H9 (cell line): ENCODE measurements around the gene ORMDL1. TPM values are rescaled to one million over a fixed set of nuclear protein-coding genes. Genes with fewer than 3 reads are reported as not detected.

Experiments used
- DNase-seq: peaks from one replicate; pipeline ENCODE4 v3.0.0-alpha.2; 2017
- H2AFZ ChIP-seq: one replicate; pipeline ENCODE4 v1.6.1; 2013; ENCODE audit warnings: mild to moderate bottlenecking, low read length, control low read depth, moderate library complexity
- H2AK5ac ChIP-seq: 2 replicates; pipeline ENCODE4 v1.6.1; 2013; ENCODE audit warnings: low read length, control low read depth, mixed read lengths; ENCODE audit not compliant: insufficient read length
- H2BK120ac ChIP-seq: one replicate; pipeline ENCODE4 v1.6.1; 2013; ENCODE audit warnings: low read depth, mild to moderate bottlenecking, low read length, control low read depth, inconsistent platforms; ENCODE audit not compliant: poor library complexity, severe bottlenecking
- H2BK12ac ChIP-seq: 2 replicates; pipeline ENCODE4 v1.6.1; 2013; ENCODE audit warnings: low read length, control low read depth, mixed read lengths, low read depth; ENCODE audit not compliant: insufficient read length
- H2BK15ac ChIP-seq: 2 replicates; pipeline ENCODE4 v1.6.1; 2013; ENCODE audit warnings: low read depth, low read length, control low read depth
- H2BK20ac ChIP-seq: one replicate; pipeline ENCODE4 v1.6.1; 2013; ENCODE audit warnings: low read depth, mild to moderate bottlenecking, low read length, control low read depth, inconsistent platforms; ENCODE audit not compliant: poor library complexity, severe bottlenecking
- H2BK5ac ChIP-seq: 2 replicates; pipeline ENCODE4 v1.6.1; 2013; ENCODE audit warnings: low read length, control low read depth, mixed read lengths; ENCODE audit not compliant: insufficient read length
- H3K14ac ChIP-seq: 2 replicates; pipeline ENCODE4 v1.6.1; 2013; ENCODE audit warnings: low read length, control low read depth; ENCODE audit not compliant: insufficient read depth
- H3K18ac ChIP-seq: 2 replicates; pipeline ENCODE4 v1.6.1; 2013; ENCODE audit warnings: low read depth, mild to moderate bottlenecking, mixed read lengths, low read length, control low read depth; ENCODE audit not compliant: insufficient read length
- H3K23ac ChIP-seq: 2 replicates; pipeline ENCODE4 v1.6.1; 2013; ENCODE audit warnings: low read length, control low read depth, mixed read lengths, low read depth; ENCODE audit not compliant: insufficient read length
- H3K23me2 ChIP-seq: 2 replicates; pipeline ENCODE4 v1.6.1; 2013; ENCODE audit warnings: low read depth, mild to moderate bottlenecking, mixed read lengths, low read length, control low read depth; ENCODE audit not compliant: insufficient read length, poor library complexity, severe bottlenecking
- H3K27ac ChIP-seq: 2 replicates; pipeline ENCODE4 v1.5.1; 2013; ENCODE audit warnings: low read length, control low read depth, mixed read lengths, low read depth; ENCODE audit not compliant: insufficient read length
- H3K27me3 ChIP-seq: 2 replicates; pipeline ENCODE4 v1.6.1; 2013; ENCODE audit warnings: low read length, control low read depth, inconsistent platforms; ENCODE audit not compliant: insufficient read depth
- H3K4ac ChIP-seq: 2 replicates; pipeline ENCODE4 v1.6.1; 2013; ENCODE audit warnings: low read depth, mild to moderate bottlenecking, control low read depth, inconsistent platforms, low read length, moderate library complexity
- H3K4me1 ChIP-seq: 2 replicates; pipeline ENCODE4 v1.6.1; 2013; ENCODE audit warnings: low read length, control low read depth, inconsistent platforms; ENCODE audit not compliant: insufficient read depth
- H3K4me2 ChIP-seq: 2 replicates; pipeline ENCODE4 v1.6.1; 2013; ENCODE audit warnings: low read length, control low read depth, mixed read lengths; ENCODE audit not compliant: insufficient read length, insufficient read depth
- H3K56ac ChIP-seq: 2 replicates; pipeline ENCODE4 v1.6.1; 2013; ENCODE audit warnings: low read depth, mild to moderate bottlenecking, mixed read lengths, low read length, control low read depth; ENCODE audit not compliant: insufficient read length
- H3K79me1 ChIP-seq: 2 replicates; pipeline ENCODE4 v1.6.1; 2013; ENCODE audit warnings: low read depth, mild to moderate bottlenecking, moderate library complexity, low read length, control low read depth, inconsistent platforms; ENCODE audit not compliant: insufficient read depth, poor library complexity, severe bottlenecking
- H3K79me2 ChIP-seq: 2 replicates; pipeline ENCODE4 v1.6.1; 2013; ENCODE audit warnings: low read length, control low read depth, inconsistent platforms; ENCODE audit not compliant: insufficient read depth
- H3K9ac ChIP-seq: 2 replicates; pipeline ENCODE4 v1.6.1; 2013; ENCODE audit warnings: low read length, control low read depth, mixed read lengths; ENCODE audit not compliant: insufficient read length; ENCODE audit errors: extremely low read depth
- H3K9me3 ChIP-seq: one replicate; pipeline ENCODE4 v1.6.1; 2013; ENCODE audit warnings: low read depth, low read length, inconsistent platforms; ENCODE audit not compliant: control insufficient read depth
- H3T11ph ChIP-seq: one replicate; pipeline ENCODE4 v1.6.1; 2013; ENCODE audit warnings: mild to moderate bottlenecking, low read length, control low read depth, inconsistent platforms
- H4K20me1 ChIP-seq: one replicate; pipeline ENCODE4 v1.6.1; 2013; ENCODE audit not compliant: control insufficient read depth, insufficient read length, insufficient read depth
- H4K5ac ChIP-seq: 2 replicates; pipeline ENCODE4 v1.6.1; 2013; ENCODE audit warnings: low read depth, mild to moderate bottlenecking, mixed read lengths, low read length, control low read depth; ENCODE audit not compliant: insufficient read length
- H4K8ac ChIP-seq: replicated peaks from 2 replicates; pipeline ENCODE4 v1.6.1; 2013; ENCODE audit warnings: low read length, control low read depth, mixed read lengths, low read depth; ENCODE audit not compliant: insufficient read length
- H4K91ac ChIP-seq: 2 replicates; pipeline ENCODE4 v1.6.1; 2013; ENCODE audit warnings: low read depth, mild to moderate bottlenecking, moderate library complexity, mixed read lengths, low read length, control low read depth; ENCODE audit not compliant: insufficient read length
- H3K27ac Mint-ChIP-seq, 3 experiments: 2 replicates in 2 of 3; 3 replicates in 1 of 3; pipeline ENCODE4 v1.8.0; 2020 to 2021; ENCODE audit warnings: mixed read lengths in 3 of 3, mild to moderate bottlenecking in 1 of 3, moderate library complexity in 1 of 3
- H3K27me3 Mint-ChIP-seq: 2 replicates; pipeline ENCODE4 v1.8.0; 2021; ENCODE audit warnings: low read depth, mild to moderate bottlenecking, moderate library complexity, mixed read lengths
- H3K36me3 Mint-ChIP-seq, 3 experiments: 2 replicates in 2 of 3; 3 replicates in 1 of 3; pipeline ENCODE4 v1.8.0; 2020 to 2021; ENCODE audit warnings: low read depth in 3 of 3, mixed read lengths in 3 of 3; ENCODE audit not compliant: insufficient read depth in 1 of 3
- H3K4me1 Mint-ChIP-seq, 2 experiments: 2 replicates each; pipeline ENCODE4 v1.8.0; 2020; ENCODE audit warnings: mixed read lengths in 2 of 2
- H3K4me3 Mint-ChIP-seq, 2 experiments: 2 replicates in 1 of 2; 3 replicates in 1 of 2; pipeline ENCODE4 v1.8.0; 2020 to 2021; ENCODE audit warnings: mild to moderate bottlenecking in 2 of 2, mixed read lengths in 2 of 2, moderate library complexity in 1 of 2
- H3K9me3 Mint-ChIP-seq, 2 experiments: 2 replicates in 1 of 2; 3 replicates in 1 of 2; pipeline ENCODE4 v1.8.0; 2020; ENCODE audit warnings: mild to moderate bottlenecking in 2 of 2, mixed read lengths in 2 of 2, moderate library complexity in 1 of 2
- WGBS: extraction: QIAGEN DNeasy Blood & Tissue Kit; methylation state at CpG from one replicate; pipeline ENCODE4 v1.1.7; 2013; ENCODE audit warnings: missing lambda C conversion rate, low lambda C conversion rate, mixed read lengths; ENCODE audit not compliant: insufficient read length; ENCODE audit errors: extremely low coverage; 5-methylcytosine and 5-hydroxymethylcytosine counted together
- long read RNA-seq: library from polyadenylated mRNA; unstranded; transcript quantifications from one replicate; pipeline ENCODE4 v2.0.0, GENCODE V29; 2020
- total RNA-seq: library from RNA; stranded (reverse); gene quantifications from 2 replicates; pipeline ENCODE4 v1.2.1, GENCODE V29; 2021
- TF ChIP-seq, protein P1 (sequence below): fragments of 200-600 bp; sonication (generic); conservative IDR thresholded peaks from 3 replicates; pipeline ENCODE4 v1.8.0; 2021; ENCODE audit warnings: antibody characterized with exemption, mild to moderate bottlenecking

Gene ORMDL1, protein sequence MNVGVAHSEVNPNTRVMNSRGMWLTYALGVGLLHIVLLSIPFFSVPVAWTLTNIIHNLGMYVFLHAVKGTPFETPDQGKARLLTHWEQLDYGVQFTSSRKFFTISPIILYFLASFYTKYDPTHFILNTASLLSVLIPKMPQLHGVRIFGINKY
- total RNA-seq: 56.4 and 59.7 TPM in 2 replicates
- long read RNA-seq, transcript ORMDL1-201 (3 exons, 2,692 nt): minor isoform, 63 of 310 reads
- long read RNA-seq, transcript ORMDL1-203 (4 exons, 2,009 nt): major isoform, 123 of 310 reads
- long read RNA-seq, transcript ORMDL1-202 (5 exons, 1,137 nt): minor isoform, 82 of 310 reads
- long read RNA-seq, partial matches to known transcripts: 13 of 310 reads
- long read RNA-seq, other reads (novel, unspliced or antisense): 29 of 310 reads

- Histone ChIP-seq H2BK120ac (no peak within 1 kb of the TSS), H2BK15ac (no peak within 1 kb of the TSS), H3K23me2 (peaks cover 9% of the 10 kb centered on the region), H3K4me2 (peak within 1 kb of the TSS; percentile 63), H2BK12ac (no peak within 1 kb of the TSS), H3K4me1 (no peaks in the 10 kb centered on the region; the same call in 1 of the 2 replicates), H3K79me1 (peaks cover 7% of the 10 kb centered on the region), H4K8ac (no peak within 1 kb of the TSS), H3K56ac (no peak within 1 kb of the TSS), H2BK5ac (no peak within 1 kb of the TSS), H3T11ph (no peak within 1 kb of the TSS), H4K91ac (no peak within 1 kb of the TSS), H4K20me1 (no peaks in the 10 kb centered on the region), H3K9me3 (no peaks in the 10 kb centered on the region), H3K14ac (peak within 1 kb of the TSS; percentile 99), H3K4ac (no peak within 1 kb of the TSS), H3K23ac (no peak within 1 kb of the TSS), H3K9ac (peak within 1 kb of the TSS; percentile 90), H3K79me2 (peaks cover 25% of the 10 kb centered on the region), H4K5ac (peak within 1 kb of the TSS; percentile 37), H3K18ac (peak within 1 kb of the TSS; percentile 94), H3K27ac (peak within 1 kb of the TSS; percentile 37), H2AFZ (no peak within 1 kb of the TSS), H2AK5ac (no peak within 1 kb of the TSS), H2BK20ac (no peak within 1 kb of the TSS), H3K27me3 (no peaks in the 10 kb centered on the region)
- peaks cover 26 to 53% (median 49%) of the 10 kb centered on the region in 3 experiments for H3K36me3 Mint-ChIP-seq
- peak within 1 kb of the TSS; percentile 89 to 97 (median 96) for H3K27ac Mint-ChIP-seq
- H3K4me1 Mint-ChIP-seq: peaks cover 19 to 25% of the 10 kb centered on the region in 2 experiments
- no CpG with 5 or more reads among the region's 96 CpGs for WGBS
- no peaks in the 10 kb centered on the region for H3K27me3 Mint-ChIP-seq
- TF ChIP-seq, protein P1, sequence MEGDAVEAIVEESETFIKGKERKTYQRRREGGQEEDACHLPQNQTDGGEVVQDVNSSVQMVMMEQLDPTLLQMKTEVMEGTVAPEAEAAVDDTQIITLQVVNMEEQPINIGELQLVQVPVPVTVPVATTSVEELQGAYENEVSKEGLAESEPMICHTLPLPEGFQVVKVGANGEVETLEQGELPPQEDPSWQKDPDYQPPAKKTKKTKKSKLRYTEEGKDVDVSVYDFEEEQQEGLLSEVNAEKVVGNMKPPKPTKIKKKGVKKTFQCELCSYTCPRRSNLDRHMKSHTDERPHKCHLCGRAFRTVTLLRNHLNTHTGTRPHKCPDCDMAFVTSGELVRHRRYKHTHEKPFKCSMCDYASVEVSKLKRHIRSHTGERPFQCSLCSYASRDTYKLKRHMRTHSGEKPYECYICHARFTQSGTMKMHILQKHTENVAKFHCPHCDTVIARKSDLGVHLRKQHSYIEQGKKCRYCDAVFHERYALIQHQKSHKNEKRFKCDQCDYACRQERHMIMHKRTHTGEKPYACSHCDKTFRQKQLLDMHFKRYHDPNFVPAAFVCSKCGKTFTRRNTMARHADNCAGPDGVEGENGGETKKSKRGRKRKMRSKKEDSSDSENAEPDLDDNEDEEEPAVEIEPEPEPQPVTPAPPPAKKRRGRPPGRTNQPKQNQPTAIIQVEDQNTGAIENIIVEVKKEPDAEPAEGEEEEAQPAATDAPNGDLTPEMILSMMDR: no peak
- peak; percentile 95 for DNase-seq
- peak within 1 kb of the TSS; percentile 88 to 90 for H3K4me3 Mint-ChIP-seq
- H3K9me3 Mint-ChIP-seq: no peaks in the 10 kb centered on the region
Observed at GRCh38 chr2:189783927-189784867, at the start of gene ORMDL1, which contains the start of gene PMS1. Gene ORMDL1, minus strand, starts transcription at chr2:189784339. Its CDS starts 1,744 bp downstream, at chr2:189782595. Gene PMS1, plus strand, starts transcription at chr2:189784450. Its CDS starts 7,360 bp downstream, at chr2:189791810.
